PC-9 (cell line): Measurements from ENCODE around the gene IFT88.

ENCODE experiments used
- EZH2 ChIP-seq: fragments of 200-600 bp; sonication (generic); IDR thresholded peaks from 2 replicates; pipeline ENCODE4 v1.8.0; 2017; ENCODE audit warnings: antibody characterized with exemption, low read depth
- TF ChIP-seq, protein P1 (sequence below): fragments of 200-600 bp; sonication (generic); conservative IDR thresholded peaks from 2 replicates; pipeline ENCODE4 v1.6.1; 2017; ENCODE audit warnings: mixed run types, antibody characterized with exemption, mild to moderate bottlenecking, moderate library complexity

DNA sequence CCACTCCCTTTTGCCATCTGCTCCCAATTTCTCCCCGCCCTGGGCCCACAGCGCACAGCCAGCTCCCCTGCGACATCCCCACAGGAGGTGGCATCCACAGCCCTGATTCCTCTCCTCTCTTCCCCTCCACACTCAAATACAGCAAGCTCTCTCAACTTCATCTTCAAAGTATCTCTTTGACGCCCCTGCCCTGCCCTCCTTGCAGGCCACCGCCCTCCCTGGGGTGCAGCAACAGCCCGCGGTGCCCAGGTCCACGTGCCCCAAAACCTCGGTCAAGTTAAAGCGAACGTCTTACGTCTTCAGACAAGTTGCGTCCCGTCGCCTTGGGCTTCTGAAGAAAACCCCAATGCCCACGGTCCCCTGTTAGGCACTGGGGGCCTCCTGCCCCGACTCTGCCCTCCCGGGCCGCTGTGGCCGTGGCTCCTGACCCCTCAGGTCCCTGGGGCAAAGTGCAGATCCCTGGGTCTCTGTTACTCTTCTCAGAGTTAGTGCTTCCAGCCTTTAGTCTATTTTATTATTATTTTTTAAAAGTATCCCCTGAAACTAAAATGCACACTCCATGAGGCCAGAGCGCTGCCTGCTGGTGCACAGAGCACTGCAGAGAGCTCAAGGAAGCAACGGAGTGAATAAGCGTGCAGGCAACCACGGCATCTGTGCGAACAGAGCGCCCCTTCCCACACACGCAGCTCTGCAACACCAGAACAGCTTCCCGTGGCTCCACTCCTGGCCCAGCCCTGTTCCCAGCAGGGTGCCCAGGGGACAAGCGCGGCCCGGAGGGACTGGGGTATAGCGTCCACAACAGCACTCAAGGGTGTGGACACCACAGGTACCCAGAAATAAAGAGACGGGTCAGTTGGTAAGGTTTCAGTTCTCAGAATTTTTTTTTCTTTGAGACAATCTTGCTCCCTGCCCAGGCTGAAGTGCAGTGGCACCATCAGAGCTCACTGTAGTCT is 163.0 kb downstream of the IFT88 start:
- TF ChIP-seq, protein P1, sequence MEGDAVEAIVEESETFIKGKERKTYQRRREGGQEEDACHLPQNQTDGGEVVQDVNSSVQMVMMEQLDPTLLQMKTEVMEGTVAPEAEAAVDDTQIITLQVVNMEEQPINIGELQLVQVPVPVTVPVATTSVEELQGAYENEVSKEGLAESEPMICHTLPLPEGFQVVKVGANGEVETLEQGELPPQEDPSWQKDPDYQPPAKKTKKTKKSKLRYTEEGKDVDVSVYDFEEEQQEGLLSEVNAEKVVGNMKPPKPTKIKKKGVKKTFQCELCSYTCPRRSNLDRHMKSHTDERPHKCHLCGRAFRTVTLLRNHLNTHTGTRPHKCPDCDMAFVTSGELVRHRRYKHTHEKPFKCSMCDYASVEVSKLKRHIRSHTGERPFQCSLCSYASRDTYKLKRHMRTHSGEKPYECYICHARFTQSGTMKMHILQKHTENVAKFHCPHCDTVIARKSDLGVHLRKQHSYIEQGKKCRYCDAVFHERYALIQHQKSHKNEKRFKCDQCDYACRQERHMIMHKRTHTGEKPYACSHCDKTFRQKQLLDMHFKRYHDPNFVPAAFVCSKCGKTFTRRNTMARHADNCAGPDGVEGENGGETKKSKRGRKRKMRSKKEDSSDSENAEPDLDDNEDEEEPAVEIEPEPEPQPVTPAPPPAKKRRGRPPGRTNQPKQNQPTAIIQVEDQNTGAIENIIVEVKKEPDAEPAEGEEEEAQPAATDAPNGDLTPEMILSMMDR = no peak
- no peak for TF ChIP-seq EZH2
